ENCODE measurements around the gene HOXA9. TPM values are rescaled to one million over a fixed set of nuclear protein-coding genes. Genes with fewer than 3 reads are reported as not detected.
A peak's percentile ranks its signal among the peaks of the same experiment; 100 is the strongest.

The HOXA9 gene
- total RNA-seq, 1 donor from 2014 or later: not detected

DNA sequence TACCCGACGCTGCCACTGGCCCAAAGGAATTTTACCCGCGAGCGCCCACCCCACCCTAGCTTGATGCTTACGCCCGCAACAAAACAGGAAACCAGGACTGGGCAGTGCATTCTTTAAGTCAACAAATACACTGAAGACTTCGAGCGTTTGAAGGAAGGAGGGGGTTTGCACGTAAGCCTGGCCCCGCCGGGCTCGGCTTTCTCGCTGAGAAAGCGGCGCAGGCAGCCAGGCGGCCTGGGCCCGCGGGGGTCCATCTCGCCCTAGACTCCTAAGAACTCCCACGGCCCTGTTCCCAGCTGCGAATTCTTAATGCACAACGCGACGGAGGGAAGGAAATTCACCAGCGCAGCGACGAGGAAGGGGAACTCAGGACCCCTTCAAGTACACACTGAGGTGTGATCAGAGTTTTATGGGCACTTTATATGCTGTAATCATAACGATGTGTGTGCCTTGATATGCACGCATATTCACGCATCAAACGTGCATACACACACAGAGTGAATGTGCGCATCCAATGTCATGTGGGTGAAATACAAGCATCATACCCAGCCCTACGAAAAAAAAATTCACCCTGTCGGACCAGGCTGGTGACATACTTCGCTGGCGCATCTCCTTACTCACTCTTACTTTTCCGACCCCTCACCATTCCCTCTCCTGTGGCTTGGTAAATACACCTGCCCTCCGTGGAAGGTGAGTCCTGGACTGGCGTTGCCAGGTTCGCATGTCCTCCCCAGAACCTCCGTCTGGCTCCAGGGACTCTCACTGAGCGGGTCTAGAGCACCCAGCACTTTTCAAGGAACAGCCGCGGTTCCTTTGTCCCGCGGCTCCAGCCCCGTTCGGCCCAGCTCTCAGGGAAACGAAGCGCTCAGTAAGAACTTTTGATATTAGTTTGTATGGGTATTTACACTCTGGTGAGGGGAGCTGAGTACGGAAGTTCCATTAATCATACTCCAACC lies 40.3 kb upstream of the HOXA9 start:
- H3K27me3 Mint-ChIP-seq (ENCODE audit: low read depth): peaks cover 88% of the 10 kb centered on the region
- no peaks in the 10 kb centered on the region for H3K9me3 Mint-ChIP-seq
- peaks cover 4% of the 10 kb centered on the region for H3K4me1 Mint-ChIP-seq (ENCODE audit: low read depth)
- intact Hi-C loops (cut with micrococcal nuclease): no loop called here
- DNase-seq (ENCODE audit: low spot score): no peak
- H3K4me3 Mint-ChIP-seq (ENCODE audit: low read depth): no peak overlapping the region
- H3K36me3 Mint-ChIP-seq (ENCODE audit: low read depth): no peaks in the 10 kb centered on the region
- no peak overlapping the region for H3K27ac Mint-ChIP-seq

DNA sequence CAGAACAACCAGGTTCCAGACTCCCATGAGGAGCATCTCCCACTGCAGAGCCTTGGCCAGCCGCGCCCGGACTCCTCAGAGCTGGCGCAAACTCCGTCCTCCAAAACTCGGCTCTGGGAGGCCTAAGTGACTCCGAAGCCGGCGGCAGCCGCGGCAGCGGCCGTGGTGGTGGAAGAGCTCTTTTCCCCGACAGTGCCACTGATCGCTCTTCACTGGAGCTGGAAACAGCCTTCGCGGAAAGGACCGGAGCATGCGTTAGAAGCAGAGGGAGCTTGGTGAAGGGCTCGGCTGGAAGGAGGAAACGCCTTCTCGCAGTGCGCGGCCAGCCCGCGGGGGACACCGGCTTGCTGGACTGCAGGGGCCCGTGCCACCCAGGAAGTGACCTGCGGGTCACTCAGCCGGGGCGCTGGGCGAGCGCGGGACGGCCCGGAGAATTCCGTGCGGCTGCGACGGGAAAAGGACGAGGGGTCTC lies 39.5 kb upstream of the HOXA9 start:
- Mint-ChIP-seq H3K27ac (no peak overlapping the region), H3K4me3 (ENCODE audit: low read depth) (no peak overlapping the region), H3K27me3 (ENCODE audit: low read depth) (peaks cover 85% of the 10 kb centered on the region), H3K9me3 (no peaks in the 10 kb centered on the region), H3K4me1 (ENCODE audit: low read depth) (peaks cover 4% of the 10 kb centered on the region), H3K36me3 (ENCODE audit: low read depth) (no peaks in the 10 kb centered on the region)
- intact Hi-C loops (cut with micrococcal nuclease): no loop called here
- no peak for DNase-seq (ENCODE audit: low spot score)

DNA sequence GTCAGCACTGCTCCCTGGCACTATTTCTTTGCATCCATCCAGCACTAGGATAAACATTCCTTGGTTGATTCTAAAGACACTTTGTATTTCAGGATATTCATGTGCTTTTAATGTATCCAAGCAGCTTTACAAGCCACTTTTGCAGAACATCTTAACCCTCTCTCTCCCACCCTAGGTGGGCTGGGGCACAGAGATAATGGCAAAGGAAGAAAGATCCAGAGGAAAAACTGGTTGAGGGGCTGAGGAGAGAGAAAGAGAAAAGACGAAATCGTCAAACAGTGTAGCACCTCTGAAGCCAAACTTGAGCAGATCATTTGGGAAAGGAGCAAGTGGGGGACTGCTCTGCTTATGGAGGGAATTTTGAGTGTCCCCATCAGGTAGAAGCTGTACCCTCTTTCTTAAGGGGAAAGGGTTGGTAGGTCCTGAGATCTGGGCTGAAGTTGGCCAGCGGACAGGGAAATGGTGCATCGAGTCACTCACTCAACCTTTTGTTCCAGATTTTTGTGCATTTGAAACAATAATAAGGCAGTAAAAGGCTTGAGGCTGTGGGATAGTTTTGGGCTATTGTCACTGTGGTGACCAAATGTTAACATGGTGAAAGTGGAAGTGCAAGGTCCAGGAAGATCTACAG lies 38.7 kb upstream of the HOXA9 start:
- Mint-ChIP-seq H3K4me3 (ENCODE audit: low read depth) (no peak overlapping the region), H3K9me3 (no peaks in the 10 kb centered on the region), H3K27ac (no peak overlapping the region), H3K36me3 (ENCODE audit: low read depth) (no peaks in the 10 kb centered on the region), H3K4me1 (ENCODE audit: low read depth) (peaks cover 4% of the 10 kb centered on the region), H3K27me3 (ENCODE audit: low read depth) (peaks cover 80% of the 10 kb centered on the region)
- DNase-seq (ENCODE audit: low spot score): no peak
- intact Hi-C loops (cut with micrococcal nuclease): no loop called here

DNA sequence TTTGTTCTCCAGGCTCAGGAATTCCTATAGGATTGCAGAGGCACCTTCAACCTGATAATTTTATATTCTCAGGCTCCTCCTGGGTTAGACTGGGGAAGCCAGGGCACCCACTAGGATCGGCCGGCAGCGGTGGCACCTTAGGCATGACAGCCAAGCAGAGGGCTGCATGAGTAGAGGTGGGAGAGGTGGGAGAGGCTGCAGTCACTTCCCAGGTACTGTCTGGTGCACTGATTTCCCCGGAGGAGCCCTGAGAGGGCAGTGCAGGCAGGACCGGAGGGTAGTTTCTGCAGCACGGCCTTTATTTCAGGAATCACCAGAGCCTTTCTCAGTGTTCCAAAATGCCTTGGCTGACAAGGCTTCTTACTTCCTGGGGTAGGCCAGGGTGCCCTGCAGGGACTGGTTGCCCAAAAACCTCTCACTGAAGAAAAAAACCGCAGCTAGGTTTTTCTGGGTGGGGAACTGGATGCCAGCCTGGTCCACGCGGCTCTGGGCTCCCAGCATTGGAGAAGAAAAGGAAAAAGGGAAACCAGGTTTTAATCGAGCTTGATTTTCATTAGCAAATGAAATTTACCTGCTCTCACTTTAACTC lies 38.1 kb upstream of the HOXA9 start:
- Mint-ChIP-seq H3K4me1 (ENCODE audit: low read depth) (peaks cover 4% of the 10 kb centered on the region), H3K36me3 (ENCODE audit: low read depth) (no peaks in the 10 kb centered on the region), H3K4me3 (ENCODE audit: low read depth) (no peak overlapping the region), H3K9me3 (no peaks in the 10 kb centered on the region), H3K27ac (no peak overlapping the region), H3K27me3 (ENCODE audit: low read depth) (peaks cover 81% of the 10 kb centered on the region)
- intact Hi-C loops (cut with micrococcal nuclease): no loop called here
- no peak for DNase-seq (ENCODE audit: low spot score)

DNA sequence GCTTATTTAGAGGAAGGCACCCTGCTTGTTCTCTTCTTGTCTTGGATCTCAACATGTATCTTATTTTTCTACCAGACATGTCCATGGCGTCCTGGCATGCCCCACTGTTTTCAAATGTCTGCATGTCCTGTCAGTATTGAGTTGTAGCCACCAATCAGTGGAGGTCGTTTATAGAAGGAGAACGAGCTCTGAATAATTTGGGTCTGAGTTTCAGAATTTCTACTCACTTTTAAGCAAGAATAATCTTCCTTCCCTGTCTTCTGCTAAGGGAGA lies 37.5 kb upstream of the HOXA9 start:
- H3K4me1 Mint-ChIP-seq (ENCODE audit: low read depth): peaks cover 4% of the 10 kb centered on the region
- no peaks in the 10 kb centered on the region for H3K36me3 Mint-ChIP-seq (ENCODE audit: low read depth)
- H3K9me3 Mint-ChIP-seq: no peaks in the 10 kb centered on the region
- no peak overlapping the region for H3K4me3 Mint-ChIP-seq (ENCODE audit: low read depth)
- DNase-seq (ENCODE audit: low spot score): no peak
- H3K27ac Mint-ChIP-seq: no peak overlapping the region
- H3K27me3 Mint-ChIP-seq (ENCODE audit: low read depth): peaks cover 83% of the 10 kb centered on the region
- intact Hi-C loops (cut with micrococcal nuclease): loop anchor here (1.0 kb wide), 1 partner anchor 36 kb away; no protein-coding TSS in a partner anchor

DNA sequence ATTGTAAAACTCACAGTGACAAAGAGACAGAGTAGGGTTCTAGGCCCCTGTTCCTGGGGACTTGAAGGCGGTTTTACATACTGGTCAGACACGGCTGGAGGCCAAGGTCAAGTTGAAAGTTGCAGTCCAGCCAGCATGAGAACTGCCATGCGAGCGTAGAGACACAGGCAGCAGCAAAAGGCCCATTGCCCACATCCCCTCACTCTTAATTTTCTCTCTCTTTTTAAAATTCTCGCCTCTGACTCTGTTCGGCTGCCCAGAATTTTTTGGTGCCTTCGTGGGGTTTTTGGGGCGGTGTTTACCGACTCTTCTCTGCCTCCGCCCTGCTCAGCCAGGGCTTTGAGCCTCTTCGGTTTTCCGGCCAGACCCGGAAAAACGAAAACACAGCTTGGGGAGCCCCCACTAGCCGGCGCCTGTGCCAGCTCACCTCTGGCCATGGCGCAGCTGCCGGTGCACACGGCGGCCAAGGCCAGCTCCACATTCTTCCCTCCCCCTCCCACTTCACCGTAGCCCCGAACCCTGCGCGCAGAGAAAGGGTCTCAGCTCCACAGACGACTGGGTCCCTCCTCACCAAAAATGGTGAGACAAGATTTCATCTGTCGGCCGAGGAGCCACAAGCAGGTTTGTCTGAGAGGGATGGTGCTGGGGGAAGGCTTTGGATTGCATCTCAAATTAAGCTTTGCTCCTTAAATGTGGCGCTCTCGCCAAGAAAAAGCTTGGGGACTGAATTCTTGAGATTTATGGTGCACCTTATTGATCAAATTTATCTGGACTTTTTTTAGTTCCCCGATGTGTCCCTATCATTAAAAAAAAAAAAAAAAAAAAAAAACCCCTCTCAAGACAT lies 36.9 kb upstream of the HOXA9 start:
- H3K4me1 Mint-ChIP-seq (ENCODE audit: low read depth): peaks cover 4% of the 10 kb centered on the region
- H3K27ac Mint-ChIP-seq: no peak overlapping the region
- no peaks in the 10 kb centered on the region for H3K36me3 Mint-ChIP-seq (ENCODE audit: low read depth)
- intact Hi-C loops (cut with micrococcal nuclease): loop anchor here (1.0 kb wide), 1 partner anchor 36 kb away; no protein-coding TSS in a partner anchor
- H3K9me3 Mint-ChIP-seq: no peaks in the 10 kb centered on the region
- H3K27me3 Mint-ChIP-seq (ENCODE audit: low read depth): peaks cover 83% of the 10 kb centered on the region
- no peak overlapping the region for H3K4me3 Mint-ChIP-seq (ENCODE audit: low read depth)
- no peak for DNase-seq (ENCODE audit: low spot score)

DNA sequence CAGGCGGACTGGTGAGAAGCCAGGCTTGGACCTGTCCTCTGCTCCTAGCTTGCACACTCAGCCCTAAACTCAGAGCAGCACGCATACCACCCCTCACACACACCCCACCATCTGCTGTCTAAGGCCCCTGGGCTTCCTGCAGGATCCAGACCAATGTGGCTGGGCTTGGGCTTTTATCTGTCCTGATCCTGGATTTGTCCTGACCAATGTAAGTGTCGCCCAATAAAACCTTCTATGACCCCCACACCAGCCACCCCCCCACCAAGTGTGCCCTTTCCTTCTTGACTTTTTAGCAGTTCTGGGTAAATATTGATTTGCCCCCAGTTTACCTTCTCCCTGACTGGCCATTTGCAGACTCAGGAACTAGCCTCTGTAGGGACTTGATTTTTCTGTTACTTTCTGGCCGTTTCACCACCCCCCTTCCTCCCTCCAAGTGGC lies 36.3 kb upstream of the HOXA9 start:
- intact Hi-C loops (cut with micrococcal nuclease): loop anchor here (1.0 to 2.0 kb wide), 2 partner anchors 15 to 37 kb away; no protein-coding TSS in a partner anchor
- no peak for DNase-seq (ENCODE audit: low spot score)
- no peak overlapping the region for H3K27ac Mint-ChIP-seq
- peaks cover 4% of the 10 kb centered on the region for H3K4me1 Mint-ChIP-seq (ENCODE audit: low read depth)
- H3K4me3 Mint-ChIP-seq (ENCODE audit: low read depth): no peak overlapping the region
- H3K9me3 Mint-ChIP-seq: no peaks in the 10 kb centered on the region
- H3K27me3 Mint-ChIP-seq (ENCODE audit: low read depth): peaks cover 83% of the 10 kb centered on the region
- no peaks in the 10 kb centered on the region for H3K36me3 Mint-ChIP-seq (ENCODE audit: low read depth)

DNA sequence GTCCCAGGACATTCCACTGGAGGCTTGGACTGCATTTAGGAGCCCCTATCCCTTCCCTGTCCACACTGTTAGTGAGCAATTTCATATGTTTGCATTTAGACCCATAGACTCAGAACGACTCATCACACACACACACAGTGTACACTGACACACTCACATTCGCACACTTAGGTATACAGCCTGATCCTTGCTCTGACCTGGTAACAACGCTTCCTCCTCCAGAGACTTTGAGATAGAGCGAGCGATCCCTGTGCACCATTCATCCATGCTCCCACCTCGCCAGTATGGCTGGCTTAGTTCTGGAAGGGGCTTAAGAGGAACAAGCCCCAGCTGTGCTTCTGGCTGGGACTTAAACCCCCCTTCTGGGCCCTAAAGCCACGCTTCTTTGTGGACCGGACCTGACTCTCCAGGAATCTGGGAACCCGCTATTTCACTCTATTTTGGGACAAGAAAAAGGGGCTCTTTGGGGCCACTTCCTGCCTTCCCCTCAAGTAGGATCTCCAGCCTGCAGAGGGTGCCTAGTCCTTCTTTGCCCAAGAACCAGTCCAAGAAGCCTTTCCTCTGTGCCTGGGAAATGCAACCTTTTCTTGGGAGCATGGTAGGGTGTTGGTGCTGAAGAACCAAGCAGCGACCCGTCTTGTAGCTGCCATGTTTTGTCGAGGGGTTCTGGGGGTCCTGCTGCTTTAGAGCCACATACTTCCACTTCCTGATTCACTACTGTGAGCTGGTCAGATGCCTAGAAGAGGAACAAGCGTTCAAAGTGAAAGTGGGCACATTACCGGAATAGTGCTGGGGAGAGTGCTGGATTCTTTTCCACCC lies 35.6 kb upstream of the HOXA9 start:
- Mint-ChIP-seq H3K4me1 (ENCODE audit: low read depth) (peaks cover 6% of the 10 kb centered on the region), H3K27me3 (ENCODE audit: low read depth) (peaks cover 83% of the 10 kb centered on the region), H3K4me3 (ENCODE audit: low read depth) (no peak overlapping the region), H3K9me3 (no peaks in the 10 kb centered on the region), H3K36me3 (ENCODE audit: low read depth) (no peaks in the 10 kb centered on the region), H3K27ac (no peak overlapping the region)
- intact Hi-C loops (cut with micrococcal nuclease): loop anchor here (2.0 kb wide), 1 partner anchor 14 kb away; no protein-coding TSS in a partner anchor
- no peak for DNase-seq (ENCODE audit: low spot score)

DNA sequence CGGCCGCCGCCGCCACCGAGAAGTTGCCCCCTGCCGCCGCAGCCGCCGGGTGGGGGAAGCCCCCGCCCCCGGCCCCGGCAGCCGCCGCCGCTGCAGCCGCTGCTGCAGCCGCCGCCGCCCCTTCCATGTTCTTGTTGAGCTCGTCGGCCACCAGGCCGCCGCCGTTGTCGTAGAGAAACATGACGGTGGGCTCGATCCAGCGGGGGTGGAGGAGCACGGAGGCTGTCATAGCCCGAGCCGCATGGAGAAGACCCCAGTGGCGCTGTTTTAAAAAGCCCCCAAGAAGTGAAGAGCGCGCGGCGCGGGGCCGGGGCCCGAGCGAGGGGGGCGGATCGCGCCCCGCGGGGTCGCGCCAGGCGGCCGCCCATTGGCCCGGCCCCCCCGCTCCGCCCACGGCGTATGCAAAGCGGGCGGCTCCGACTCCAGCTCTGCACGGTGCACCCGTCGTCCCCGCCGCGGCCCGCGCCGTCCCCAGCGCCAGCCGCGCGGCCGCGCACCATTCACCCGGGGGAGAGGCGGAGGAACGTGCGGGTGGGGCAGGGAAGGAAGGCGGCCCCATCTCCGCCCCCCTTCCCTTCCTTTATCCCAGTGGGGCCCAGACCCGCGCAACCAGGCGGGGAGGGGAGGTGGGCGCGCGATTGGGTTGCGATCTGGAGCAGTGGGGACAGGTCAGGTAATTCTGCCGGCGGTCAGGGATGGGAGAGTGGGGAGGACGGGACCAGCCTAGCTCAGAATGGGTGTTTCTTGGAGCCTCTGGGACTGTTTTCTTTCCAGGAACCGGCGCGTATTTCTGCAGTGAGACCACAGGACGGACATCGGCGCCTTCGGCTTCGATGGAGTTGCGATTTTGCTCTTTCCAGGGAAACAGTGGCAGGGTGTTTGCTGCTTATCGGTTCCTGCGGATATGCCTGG lies 34.8 kb upstream of the HOXA9 start, which contains the start of gene HOXA13:
HOXA13 (minus strand) TSS at position 243 of the 912 bp plus-strand sequence; CDS start at position 229, 14 bp downstream.
- Mint-ChIP-seq H3K27ac (peak within 1 kb of the TSS; percentile 43), H3K4me3 (ENCODE audit: low read depth) (peak within 1 kb of the TSS; percentile 37), H3K27me3 (ENCODE audit: low read depth) (peaks cover 83% of the 10 kb centered on the region), H3K4me1 (ENCODE audit: low read depth) (peaks cover 6% of the 10 kb centered on the region), H3K36me3 (ENCODE audit: low read depth) (no peaks in the 10 kb centered on the region), H3K9me3 (no peaks in the 10 kb centered on the region)
- no peak for DNase-seq (ENCODE audit: low spot score)
- intact Hi-C loops (cut with micrococcal nuclease): loop anchor here (2.0 to 10.0 kb wide), 7 partner anchors 13 to 897 kb away; partner anchors contain the start of gene HOXA7

DNA sequence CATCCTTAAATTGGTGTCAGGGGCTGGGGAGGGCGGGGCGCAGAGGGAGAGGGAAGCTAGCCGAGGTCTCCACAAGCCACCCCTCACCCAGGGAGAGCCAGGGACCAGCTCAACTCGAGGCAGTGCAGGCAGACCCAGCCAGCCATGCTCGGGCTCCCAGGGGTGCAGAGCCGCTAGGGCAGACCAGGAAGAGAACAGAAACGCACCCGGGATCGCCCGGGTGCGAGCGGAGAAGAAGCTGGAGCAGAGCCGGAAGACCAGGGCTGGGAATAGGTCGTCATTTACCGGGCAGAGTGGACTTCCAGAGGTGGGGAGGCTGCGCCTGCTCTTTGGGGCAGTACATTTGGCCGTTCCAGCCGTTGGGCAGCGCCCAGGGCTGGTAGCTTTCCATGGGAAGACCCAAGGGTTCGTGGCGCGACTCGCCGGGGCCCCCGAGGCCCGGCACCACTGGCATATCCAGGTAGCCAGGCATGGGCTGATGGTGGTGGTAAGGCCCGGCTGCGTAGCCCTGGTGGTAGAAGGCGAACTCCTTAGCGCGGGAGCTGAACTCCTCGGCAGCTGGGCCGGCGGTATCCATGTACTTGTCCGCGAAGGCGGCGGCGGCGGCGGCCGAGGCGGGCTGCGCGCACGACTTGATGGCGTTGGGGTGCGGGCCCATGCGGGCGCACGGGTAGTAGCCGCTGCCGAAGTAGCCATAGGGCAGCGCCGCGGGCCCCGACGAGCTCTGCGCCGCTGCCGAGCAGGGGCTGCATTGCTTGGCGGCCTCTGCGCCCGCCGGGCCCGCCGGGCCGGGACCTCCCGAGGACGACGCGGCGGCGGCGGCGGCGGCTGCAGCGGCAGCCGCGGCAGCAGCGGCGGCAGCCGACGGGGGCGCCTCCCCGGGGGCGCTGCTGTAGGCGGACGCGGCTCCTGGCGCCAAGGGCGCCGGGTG lies 33.8 kb upstream of the HOXA9 start:
- no peak overlapping the region for H3K4me3 Mint-ChIP-seq (ENCODE audit: low read depth)
- DNase-seq (ENCODE audit: low spot score): no peak
- H3K27me3 Mint-ChIP-seq (ENCODE audit: low read depth): peaks cover 83% of the 10 kb centered on the region
- H3K27ac Mint-ChIP-seq: peak overlapping the region; percentile 43
- H3K9me3 Mint-ChIP-seq: no peaks in the 10 kb centered on the region
- H3K4me1 Mint-ChIP-seq (ENCODE audit: low read depth): peaks cover 6% of the 10 kb centered on the region
- intact Hi-C loops (cut with micrococcal nuclease): loop anchor here (2.0 to 10.0 kb wide), 6 partner anchors 30 to 898 kb away; partner anchors contain the start of gene HOXA7
- H3K36me3 Mint-ChIP-seq (ENCODE audit: low read depth): no peaks in the 10 kb centered on the region

Data from activated T-helper 2 cell treated with anti-CD3 and anti-CD28 coated beads, Interferon-gamma antibody, Interleukin-2, Interleukin-4, amounts not matched to agents 10 μg/mL and 5 μg/mL and 100 μg/mL, durations not matched to agents 14 hours and 24 hours and 36 hours (primary cell).